Measurements from ENCODE around the gene TGFBR3. TPM values are rescaled to one million over a fixed set of nuclear protein-coding genes. Genes with fewer than 3 reads are reported as not detected.

TGFBR3 gene
- total RNA-seq, 1 donor, result 32.2 TPM

DNA sequence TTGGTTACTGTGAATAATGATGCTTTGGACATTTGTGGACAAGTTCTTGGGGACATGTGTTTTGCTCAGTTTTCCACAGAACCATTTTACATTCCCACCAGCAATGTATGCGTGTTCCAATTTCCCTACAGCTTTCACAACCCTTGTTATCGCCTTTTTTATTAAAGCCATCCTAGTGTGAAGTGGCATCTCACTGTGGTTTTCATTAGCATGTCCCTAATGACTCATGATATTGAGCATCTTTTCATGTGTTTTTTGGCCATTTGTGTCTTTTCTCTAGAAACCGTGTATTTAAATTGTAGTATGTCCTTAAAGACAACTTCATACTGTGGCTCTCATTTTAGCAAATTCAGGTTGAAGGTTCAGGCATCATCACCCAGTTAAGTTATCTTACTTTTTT is 132.1 kb downstream of the TGFBR3 start:
- H3K4me1 ChIP-seq (ENCODE audit: insufficient read depth, low read length), result peaks cover 21% of the 10 kb centered on the region
- H3K4me3 ChIP-seq (ENCODE audit: insufficient read depth, low read length), result no peak overlapping the region
- H3K27me3 ChIP-seq (ENCODE audit: insufficient read depth, low read length), result no peaks in the 10 kb centered on the region
- no peak for DNase-seq (ENCODE audit: insufficient read length, low spot score, missing footprints)
- H4K20me1 ChIP-seq (ENCODE audit: insufficient read depth, low read length), result peaks cover 5% of the 10 kb centered on the region
- no peaks in the 10 kb centered on the region for H3K36me3 ChIP-seq (ENCODE audit: insufficient read depth, low read length)
- peaks cover 3% of the 10 kb centered on the region for H3K79me2 ChIP-seq (ENCODE audit: insufficient read depth, low read length)
- H2AFZ ChIP-seq (ENCODE audit: low read length), result no peak overlapping the region
- no peak overlapping the region for H3K4me2 ChIP-seq (ENCODE audit: insufficient read depth, low read length)
- H3K27ac ChIP-seq (ENCODE audit: low read depth, low read length), result no peak overlapping the region
- TF ChIP-seq CTCF (IDR thresholded peaks at IDR 0.05; ENCODE audit: extremely low read depth, low read depth, low read length), result no peak
- H3K9me3 ChIP-seq (ENCODE audit: low read depth, low read length), result no peaks in the 10 kb centered on the region

GRCh38 chr1:91752324-91752723 is 133.6 kb downstream of the TGFBR3 start:
- Histone ChIP-seq H3K36me3 (ENCODE audit: insufficient read depth, low read length) (no peaks in the 10 kb centered on the region), H3K4me3 (ENCODE audit: insufficient read depth, low read length) (no peak overlapping the region), H3K4me2 (ENCODE audit: insufficient read depth, low read length) (no peak overlapping the region), H4K20me1 (ENCODE audit: insufficient read depth, low read length) (peaks cover 8% of the 10 kb centered on the region), H3K27me3 (ENCODE audit: insufficient read depth, low read length) (no peaks in the 10 kb centered on the region), H3K9me3 (ENCODE audit: low read depth, low read length) (no peaks in the 10 kb centered on the region), H3K79me2 (ENCODE audit: insufficient read depth, low read length) (peaks cover 5% of the 10 kb centered on the region), H3K4me1 (ENCODE audit: insufficient read depth, low read length) (peaks cover 21% of the 10 kb centered on the region), H3K27ac (ENCODE audit: low read depth, low read length) (no peak overlapping the region), H2AFZ (ENCODE audit: low read length) (no peak overlapping the region)
- no peak for TF ChIP-seq CTCF (IDR thresholded peaks at IDR 0.05; ENCODE audit: extremely low read depth, low read depth, low read length)
- no peak for DNase-seq (ENCODE audit: insufficient read length, low spot score, missing footprints)

DNA sequence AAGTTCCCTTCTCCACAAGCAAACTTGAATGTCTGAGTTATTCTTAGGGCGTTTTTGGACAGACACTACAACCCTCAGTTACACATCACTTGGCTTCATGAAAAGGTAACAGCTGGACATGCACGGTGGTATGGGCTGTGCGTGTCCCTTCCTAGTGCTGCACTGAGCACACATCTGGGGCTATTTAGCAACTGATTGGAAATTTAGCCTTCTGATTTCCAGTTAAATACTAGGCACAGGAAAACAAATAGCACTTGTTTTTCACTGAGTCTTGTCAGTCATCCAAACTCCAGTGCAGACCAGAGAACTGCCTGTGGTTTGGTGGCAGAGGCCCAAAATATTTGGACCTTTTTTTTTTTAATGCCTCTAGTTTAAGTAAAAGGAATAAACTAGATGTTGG is 134.7 kb downstream of the TGFBR3 start:
- no peaks in the 10 kb centered on the region for H3K36me3 ChIP-seq (ENCODE audit: insufficient read depth, low read length)
- no peak overlapping the region for H3K4me3 ChIP-seq (ENCODE audit: insufficient read depth, low read length)
- no peak overlapping the region for H3K4me2 ChIP-seq (ENCODE audit: insufficient read depth, low read length)
- H4K20me1 ChIP-seq (ENCODE audit: insufficient read depth, low read length), result peaks cover 8% of the 10 kb centered on the region
- no peak for TF ChIP-seq CTCF (IDR thresholded peaks at IDR 0.05; ENCODE audit: extremely low read depth, low read depth, low read length)
- no peak overlapping the region for H3K27ac ChIP-seq (ENCODE audit: low read depth, low read length)
- H3K27me3 ChIP-seq (ENCODE audit: insufficient read depth, low read length), result no peaks in the 10 kb centered on the region
- H2AFZ ChIP-seq (ENCODE audit: low read length), result no peak overlapping the region
- H3K9me3 ChIP-seq (ENCODE audit: low read depth, low read length), result no peaks in the 10 kb centered on the region
- peaks cover 5% of the 10 kb centered on the region for H3K79me2 ChIP-seq (ENCODE audit: insufficient read depth, low read length)
- DNase-seq (ENCODE audit: insufficient read length, low spot score, missing footprints), result no peak
- H3K4me1 ChIP-seq (ENCODE audit: insufficient read depth, low read length), result peaks cover 21% of the 10 kb centered on the region

DNA sequence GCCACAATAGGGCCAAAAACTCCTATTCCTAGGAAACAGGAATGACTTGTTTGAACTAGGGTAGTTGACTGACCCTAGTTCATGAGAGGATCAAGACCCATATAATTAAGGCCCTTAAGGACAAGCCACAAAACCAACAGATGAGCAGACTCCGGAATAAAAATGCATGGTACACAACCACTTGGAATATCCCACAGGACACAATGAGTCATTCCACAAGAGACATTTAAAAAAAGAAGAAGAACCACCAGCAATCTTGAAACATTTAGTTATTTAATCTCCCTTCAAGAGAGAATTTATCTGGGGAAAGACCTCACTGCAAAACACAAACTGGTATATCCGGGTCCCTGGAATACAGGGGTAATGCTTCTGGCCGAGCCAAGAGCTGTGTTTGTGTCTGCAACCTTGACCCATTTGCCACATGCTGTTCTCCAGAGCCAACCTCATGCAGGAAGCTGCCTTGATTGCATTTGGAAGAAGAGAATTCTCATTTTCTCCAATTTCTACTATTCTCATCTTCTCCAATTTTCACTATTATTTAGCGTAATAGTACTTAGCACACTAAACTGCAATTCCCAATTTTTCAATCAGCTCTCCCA is 135.5 kb downstream of the TGFBR3 start:
- no peak overlapping the region for H3K4me3 ChIP-seq (ENCODE audit: insufficient read depth, low read length)
- H3K9me3 ChIP-seq (ENCODE audit: low read depth, low read length), result no peaks in the 10 kb centered on the region
- H3K27ac ChIP-seq (ENCODE audit: low read depth, low read length), result no peak overlapping the region
- TF ChIP-seq CTCF (IDR thresholded peaks at IDR 0.05; ENCODE audit: extremely low read depth, low read depth, low read length), result no peak
- DNase-seq (ENCODE audit: insufficient read length, low spot score, missing footprints), result peak; percentile 61
- H3K4me1 ChIP-seq (ENCODE audit: insufficient read depth, low read length), result peaks cover 21% of the 10 kb centered on the region
- H3K4me2 ChIP-seq (ENCODE audit: insufficient read depth, low read length), result peak overlapping the region; percentile 14
- H2AFZ ChIP-seq (ENCODE audit: low read length), result no peak overlapping the region
- H4K20me1 ChIP-seq (ENCODE audit: insufficient read depth, low read length), result peaks cover 8% of the 10 kb centered on the region
- peaks cover 5% of the 10 kb centered on the region for H3K79me2 ChIP-seq (ENCODE audit: insufficient read depth, low read length)
- H3K36me3 ChIP-seq (ENCODE audit: insufficient read depth, low read length), result no peaks in the 10 kb centered on the region
- H3K27me3 ChIP-seq (ENCODE audit: insufficient read depth, low read length), result no peaks in the 10 kb centered on the region
